GM23338 (cell line): ENCODE data around the gene SERTAD3. TPM values are rescaled to one million over a fixed set of nuclear protein-coding genes. Genes with fewer than 3 reads are reported as not detected.

Experiments
- ATAC-seq: fragments of 200-7000 bp; cut with Tn5 transposase; 3 replicates; pipeline ENCODE4 v1.9.1; 2020
- DNase-seq: peaks from one replicate; pipeline ENCODE4 v3.0.0-alpha.2; 2015; ENCODE audit warnings: low spot score
- H2AFZ ChIP-seq: fragments of 200-600 bp; sonication (generic); 2 replicates; pipeline ENCODE4 v1.8.0; 2016; ENCODE audit warnings: antibody characterized with exemption, mild to moderate bottlenecking, moderate library complexity
- H3F3A ChIP-seq: fragments of 200-600 bp; sonication (generic); replicated peaks from 2 replicates; pipeline ENCODE4 v1.8.0; 2017; ENCODE audit warnings: antibody characterized with exemption, mixed run types, low read depth
- H3K27ac ChIP-seq: fragments of 200-600 bp; sonication (generic); 2 replicates; pipeline ENCODE4 v1.6.1; 2016; ENCODE audit warnings: low read depth
- H3K27me3 ChIP-seq: fragments of 200-600 bp; sonication (generic); 2 replicates; pipeline ENCODE4 v1.8.0; 2016; ENCODE audit warnings: mild to moderate bottlenecking, mixed run types, moderate library complexity; ENCODE audit not compliant: insufficient read depth
- H3K36me3 ChIP-seq: fragments of 200-600 bp; sonication (generic); 2 replicates; pipeline ENCODE4 v1.8.0; 2016; ENCODE audit warnings: mild to moderate bottlenecking; ENCODE audit not compliant: insufficient read depth
- H3K4me1 ChIP-seq: fragments of 200-600 bp; sonication (generic); 2 replicates; pipeline ENCODE4 v1.8.0; 2016; ENCODE audit warnings: mild to moderate bottlenecking, moderate library complexity; ENCODE audit not compliant: insufficient read depth
- H3K4me2 ChIP-seq: fragments of 200-600 bp; sonication (generic); 2 replicates; pipeline ENCODE4 v1.7.1; 2017; ENCODE audit warnings: mixed run types
- H3K4me3 ChIP-seq: fragments of 200-600 bp; sonication (generic); 2 replicates; pipeline ENCODE4 v1.6.1; 2016; ENCODE audit warnings: mixed run types
- H3K79me2 ChIP-seq: fragments of 200-600 bp; sonication (generic); replicated peaks from 2 replicates; pipeline ENCODE4 v1.8.0; 2017; ENCODE audit warnings: mild to moderate bottlenecking; ENCODE audit not compliant: insufficient read depth
- H3K9me2 ChIP-seq: fragments of 200-600 bp; sonication (generic); 2 replicates; pipeline ENCODE4 v1.8.0; 2017; ENCODE audit not compliant: insufficient read depth
- H4K20me1 ChIP-seq: fragments of 200-600 bp; sonication (generic); replicated peaks from 2 replicates; pipeline ENCODE4 v1.8.0; 2017; ENCODE audit warnings: mild to moderate bottlenecking; ENCODE audit not compliant: insufficient read depth
- H3K27ac Mint-ChIP-seq: 2 replicates; pipeline ENCODE4 v1.8.0; 2020; ENCODE audit warnings: inconsistent platforms, mild to moderate bottlenecking, moderate library complexity, mixed read lengths
- H3K27me3 Mint-ChIP-seq: 3 replicates; pipeline ENCODE4 v1.8.0; 2022; ENCODE audit warnings: low read depth, mild to moderate bottlenecking, moderate library complexity, mixed read lengths, inconsistent platforms; ENCODE audit not compliant: insufficient read depth, poor library complexity
- H3K36me3 Mint-ChIP-seq: 3 replicates; pipeline ENCODE4 v1.8.0; 2021; ENCODE audit warnings: low read depth, mild to moderate bottlenecking, inconsistent platforms, moderate library complexity, mixed read lengths
- H3K4me1 Mint-ChIP-seq: 3 replicates; pipeline ENCODE4 v1.8.0; 2020; ENCODE audit warnings: mild to moderate bottlenecking, inconsistent platforms, mixed read lengths
- H3K4me3 Mint-ChIP-seq: 3 replicates; pipeline ENCODE4 v1.8.0; 2021; ENCODE audit warnings: moderate library complexity, mild to moderate bottlenecking, inconsistent platforms, mixed read lengths
- H3K9me3 Mint-ChIP-seq: 3 replicates; pipeline ENCODE4 v1.8.0; 2020; ENCODE audit warnings: moderate library complexity, mild to moderate bottlenecking, inconsistent platforms, mixed read lengths
- CTCF ChIP-seq, 2 experiments: fragments of 200-600 bp in 1 of 2; sonication (generic) in 1 of 2; conservative IDR thresholded peaks; 2 replicates each; pipeline versions ENCODE4 v1.5.1 to v1.6.1; 2016 to 2017; ENCODE audit warnings: antibody characterized with exemption in 2 of 2, low read depth in 2 of 2, mild to moderate bottlenecking in 2 of 2, moderate library complexity in 1 of 2
- EZH2phosphoT487 ChIP-seq: fragments of 200-600 bp; sonication (generic); IDR thresholded peaks from one replicate; pipeline ENCODE4 v1.8.1; 2018; ENCODE audit warnings: antibody characterized with exemption; ENCODE audit not compliant: unreplicated experiment
- POLR2AphosphoS5 ChIP-seq: IDR thresholded peaks from 2 replicates; pipeline ENCODE4 v1.6.1; 2016; ENCODE audit warnings: antibody characterized with exemption, low read depth
- REST ChIP-seq: IDR thresholded peaks from one replicate; pipeline ENCODE4 v1.6.1; 2018; ENCODE audit warnings: antibody characterized with exemption; ENCODE audit not compliant: unreplicated experiment
- polyA plus RNA-seq: library from polyadenylated mRNA; unstranded; fragments of >200 nt; fragmentation: Nextera tagmentation; extraction: Ambion mirVana; gene quantifications from 2 replicates; pipeline ENCODE4 v1.2.1, GENCODE V29; 2016
- total RNA-seq: library from RNA; depleted of rRNA; stranded (reverse); fragments of >200 nt; shearing (Covaris generic); gene quantifications from 2 replicates; pipeline ENCODE4 v1.2.3, GENCODE V29; 2014
- TF ChIP-seq, protein P1 (sequence below): fragments of 250-450 bp; sonication (Bioruptor Pico); IDR thresholded peaks from 2 replicates; pipeline ENCODE4 v1.5.0; 2020; ENCODE audit warnings: mild to moderate bottlenecking, moderate library complexity

SERTAD3 gene
- total and polyA plus RNA-seq, 2 experiments from 2014 or later: 15.4 to 24.1 TPM

DNA sequence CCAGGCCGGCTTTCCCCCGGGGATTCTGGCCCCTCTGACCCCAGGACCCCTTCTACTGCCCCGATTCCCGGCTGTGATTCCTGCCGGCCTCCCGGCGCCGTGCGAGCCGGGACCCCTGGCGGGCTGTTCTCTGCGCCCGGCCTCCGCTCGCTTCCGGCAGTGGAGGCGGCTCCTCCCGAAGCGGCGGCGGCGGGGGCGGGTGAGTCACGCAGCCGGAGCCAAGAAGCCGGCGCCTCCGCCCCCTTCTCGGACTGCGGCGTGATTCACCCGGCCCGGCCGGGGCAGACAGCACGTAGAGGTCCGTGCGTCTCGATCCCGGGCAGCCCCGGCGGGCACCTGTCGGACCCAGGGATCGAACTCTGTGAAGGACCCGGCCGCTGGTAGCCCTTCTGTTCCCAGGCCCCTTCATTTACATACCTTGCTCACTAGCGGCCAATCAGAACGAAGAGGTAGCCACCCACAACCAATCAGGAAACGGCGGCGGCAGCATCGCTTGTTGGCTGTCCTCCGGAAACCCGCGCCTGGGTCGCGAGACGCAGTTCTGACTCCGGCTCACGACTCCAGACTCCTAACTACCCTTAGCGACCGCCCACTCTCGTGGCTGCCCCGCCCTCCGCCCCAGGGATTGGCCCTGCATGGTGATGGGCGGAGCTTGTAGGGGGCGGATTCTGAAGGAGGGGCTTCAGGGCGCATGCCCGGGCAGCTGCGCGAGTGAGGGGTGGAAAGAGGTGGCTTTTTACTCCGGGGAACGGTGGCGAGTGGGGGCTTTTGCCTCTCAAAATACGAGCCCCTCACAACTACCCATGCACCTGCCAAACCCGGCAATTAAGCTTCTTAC lies 18.5 kb downstream of the SERTAD3 start, which contains the start of gene SERTAD1:
Gene SERTAD1, minus strand, starts transcription at position 543 of the 838 bp plus-strand sequence. CDS start 2,446 bp downstream, outside the sequence.
- Histone ChIP-seq H3K4me2 (peak within 1 kb of the TSS; percentile 96), H3K27me3 (no peaks in the 10 kb centered on the region), H2AFZ (peak within 1 kb of the TSS; percentile 84), H3K4me1 (peaks cover 17% of the 10 kb centered on the region), H3K9me2 (no peaks in the 10 kb centered on the region), H4K20me1 (no peaks in the 10 kb centered on the region), H3F3A (0 out of 2 replicates have a peak, but pooled peaks cover 2% of the 10 kb centered on the region), H3K36me3 (no peaks in the 10 kb centered on the region), H3K4me3 (peak within 1 kb of the TSS; percentile 80), H3K27ac (peak within 1 kb of the TSS; percentile 94), H3K79me2 (no peaks in the 10 kb centered on the region; the same call in none of the 2 replicates)
- H3K4me3 Mint-ChIP-seq: peak within 1 kb of the TSS; percentile 96
- peaks cover 15% of the 10 kb centered on the region for H3K4me1 Mint-ChIP-seq
- H3K36me3 Mint-ChIP-seq: peaks cover 9% of the 10 kb centered on the region
- peaks cover 10% of the 10 kb centered on the region for H3K27me3 Mint-ChIP-seq
- peak within 1 kb of the TSS; percentile 97 for H3K27ac Mint-ChIP-seq
- TF ChIP-seq REST (no peak), POLR2AphosphoS5 (peak; percentile 99), EZH2phosphoT487 (no peak), CTCF (conservative IDR thresholded peaks at IDR 0.05; ENCODE audit: low read depth in 2 of 2) (peak in 1 of 2 experiments; percentile 67; a peak in 3 of 4 replicates)
- peaks cover 3% of the 10 kb centered on the region; the same call in 1 of the 3 replicates for H3K9me3 Mint-ChIP-seq
- DNase-seq (peak; percentile 100), ATAC-seq (peak; percentile 80)

DNA sequence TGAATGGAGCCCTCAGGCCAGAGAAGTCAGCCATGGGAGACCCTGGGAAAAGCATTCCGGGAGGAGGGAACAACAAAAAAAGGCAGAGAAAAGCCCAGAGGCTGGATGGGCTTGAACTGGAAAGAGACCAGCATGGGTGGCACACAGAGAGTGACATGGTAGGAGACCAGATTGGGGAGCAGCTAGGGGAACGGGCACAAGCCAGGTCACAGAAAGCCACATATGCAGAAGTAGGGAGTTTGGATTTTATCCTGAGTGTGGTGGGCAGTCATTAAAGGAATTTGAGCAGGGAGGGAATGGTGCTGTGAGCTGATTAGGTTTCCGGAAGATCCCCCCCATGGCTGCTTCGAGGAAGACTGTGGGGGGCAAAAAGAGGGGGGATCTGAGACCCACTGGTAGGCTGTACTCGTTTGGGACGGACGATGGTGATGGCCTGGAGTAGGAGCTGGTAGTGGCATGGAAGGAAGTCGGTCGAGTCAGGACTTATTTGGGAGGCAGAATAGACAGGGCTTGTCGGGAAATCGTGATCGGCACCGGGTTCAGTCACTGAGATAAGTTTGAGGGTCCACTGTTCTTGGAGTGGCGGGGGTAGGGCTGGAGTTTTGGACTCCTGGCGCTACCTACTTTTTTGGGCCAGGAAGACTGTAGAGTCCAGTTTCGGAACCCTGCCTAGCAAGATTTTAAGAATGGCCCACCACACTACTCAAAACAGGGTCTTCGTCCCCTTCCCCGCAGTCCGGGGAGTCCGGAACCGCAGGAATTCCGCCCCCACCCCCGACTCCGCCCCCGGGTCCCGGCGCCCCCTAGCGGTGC lies 19.3 kb downstream of the SERTAD3 start:
- peaks cover 9% of the 10 kb centered on the region for H3K36me3 Mint-ChIP-seq
- Histone ChIP-seq H3F3A (0 out of 2 replicates have a peak, but pooled peaks cover 2% of the 10 kb centered on the region), H3K27me3 (no peaks in the 10 kb centered on the region), H3K4me3 (peak overlapping the region; percentile 80), H2AFZ (peak overlapping the region; percentile 84; the same call in 1 of the 2 replicates), H4K20me1 (no peaks in the 10 kb centered on the region), H3K36me3 (no peaks in the 10 kb centered on the region), H3K4me2 (peak overlapping the region; percentile 96), H3K27ac (peak overlapping the region; percentile 94), H3K4me1 (peaks cover 17% of the 10 kb centered on the region), H3K79me2 (no peaks in the 10 kb centered on the region; the same call in none of the 2 replicates), H3K9me2 (no peaks in the 10 kb centered on the region)
- peaks cover 15% of the 10 kb centered on the region for H3K4me1 Mint-ChIP-seq
- peaks cover 10% of the 10 kb centered on the region for H3K27me3 Mint-ChIP-seq
- peaks cover 3% of the 10 kb centered on the region; the same call in 1 of the 3 replicates for H3K9me3 Mint-ChIP-seq
- ATAC-seq (peak; percentile 1), DNase-seq (peak; percentile 63)
- H3K4me3 Mint-ChIP-seq: peak overlapping the region; percentile 96
- H3K27ac Mint-ChIP-seq: peak overlapping the region; percentile 97
- TF ChIP-seq, protein P1, sequence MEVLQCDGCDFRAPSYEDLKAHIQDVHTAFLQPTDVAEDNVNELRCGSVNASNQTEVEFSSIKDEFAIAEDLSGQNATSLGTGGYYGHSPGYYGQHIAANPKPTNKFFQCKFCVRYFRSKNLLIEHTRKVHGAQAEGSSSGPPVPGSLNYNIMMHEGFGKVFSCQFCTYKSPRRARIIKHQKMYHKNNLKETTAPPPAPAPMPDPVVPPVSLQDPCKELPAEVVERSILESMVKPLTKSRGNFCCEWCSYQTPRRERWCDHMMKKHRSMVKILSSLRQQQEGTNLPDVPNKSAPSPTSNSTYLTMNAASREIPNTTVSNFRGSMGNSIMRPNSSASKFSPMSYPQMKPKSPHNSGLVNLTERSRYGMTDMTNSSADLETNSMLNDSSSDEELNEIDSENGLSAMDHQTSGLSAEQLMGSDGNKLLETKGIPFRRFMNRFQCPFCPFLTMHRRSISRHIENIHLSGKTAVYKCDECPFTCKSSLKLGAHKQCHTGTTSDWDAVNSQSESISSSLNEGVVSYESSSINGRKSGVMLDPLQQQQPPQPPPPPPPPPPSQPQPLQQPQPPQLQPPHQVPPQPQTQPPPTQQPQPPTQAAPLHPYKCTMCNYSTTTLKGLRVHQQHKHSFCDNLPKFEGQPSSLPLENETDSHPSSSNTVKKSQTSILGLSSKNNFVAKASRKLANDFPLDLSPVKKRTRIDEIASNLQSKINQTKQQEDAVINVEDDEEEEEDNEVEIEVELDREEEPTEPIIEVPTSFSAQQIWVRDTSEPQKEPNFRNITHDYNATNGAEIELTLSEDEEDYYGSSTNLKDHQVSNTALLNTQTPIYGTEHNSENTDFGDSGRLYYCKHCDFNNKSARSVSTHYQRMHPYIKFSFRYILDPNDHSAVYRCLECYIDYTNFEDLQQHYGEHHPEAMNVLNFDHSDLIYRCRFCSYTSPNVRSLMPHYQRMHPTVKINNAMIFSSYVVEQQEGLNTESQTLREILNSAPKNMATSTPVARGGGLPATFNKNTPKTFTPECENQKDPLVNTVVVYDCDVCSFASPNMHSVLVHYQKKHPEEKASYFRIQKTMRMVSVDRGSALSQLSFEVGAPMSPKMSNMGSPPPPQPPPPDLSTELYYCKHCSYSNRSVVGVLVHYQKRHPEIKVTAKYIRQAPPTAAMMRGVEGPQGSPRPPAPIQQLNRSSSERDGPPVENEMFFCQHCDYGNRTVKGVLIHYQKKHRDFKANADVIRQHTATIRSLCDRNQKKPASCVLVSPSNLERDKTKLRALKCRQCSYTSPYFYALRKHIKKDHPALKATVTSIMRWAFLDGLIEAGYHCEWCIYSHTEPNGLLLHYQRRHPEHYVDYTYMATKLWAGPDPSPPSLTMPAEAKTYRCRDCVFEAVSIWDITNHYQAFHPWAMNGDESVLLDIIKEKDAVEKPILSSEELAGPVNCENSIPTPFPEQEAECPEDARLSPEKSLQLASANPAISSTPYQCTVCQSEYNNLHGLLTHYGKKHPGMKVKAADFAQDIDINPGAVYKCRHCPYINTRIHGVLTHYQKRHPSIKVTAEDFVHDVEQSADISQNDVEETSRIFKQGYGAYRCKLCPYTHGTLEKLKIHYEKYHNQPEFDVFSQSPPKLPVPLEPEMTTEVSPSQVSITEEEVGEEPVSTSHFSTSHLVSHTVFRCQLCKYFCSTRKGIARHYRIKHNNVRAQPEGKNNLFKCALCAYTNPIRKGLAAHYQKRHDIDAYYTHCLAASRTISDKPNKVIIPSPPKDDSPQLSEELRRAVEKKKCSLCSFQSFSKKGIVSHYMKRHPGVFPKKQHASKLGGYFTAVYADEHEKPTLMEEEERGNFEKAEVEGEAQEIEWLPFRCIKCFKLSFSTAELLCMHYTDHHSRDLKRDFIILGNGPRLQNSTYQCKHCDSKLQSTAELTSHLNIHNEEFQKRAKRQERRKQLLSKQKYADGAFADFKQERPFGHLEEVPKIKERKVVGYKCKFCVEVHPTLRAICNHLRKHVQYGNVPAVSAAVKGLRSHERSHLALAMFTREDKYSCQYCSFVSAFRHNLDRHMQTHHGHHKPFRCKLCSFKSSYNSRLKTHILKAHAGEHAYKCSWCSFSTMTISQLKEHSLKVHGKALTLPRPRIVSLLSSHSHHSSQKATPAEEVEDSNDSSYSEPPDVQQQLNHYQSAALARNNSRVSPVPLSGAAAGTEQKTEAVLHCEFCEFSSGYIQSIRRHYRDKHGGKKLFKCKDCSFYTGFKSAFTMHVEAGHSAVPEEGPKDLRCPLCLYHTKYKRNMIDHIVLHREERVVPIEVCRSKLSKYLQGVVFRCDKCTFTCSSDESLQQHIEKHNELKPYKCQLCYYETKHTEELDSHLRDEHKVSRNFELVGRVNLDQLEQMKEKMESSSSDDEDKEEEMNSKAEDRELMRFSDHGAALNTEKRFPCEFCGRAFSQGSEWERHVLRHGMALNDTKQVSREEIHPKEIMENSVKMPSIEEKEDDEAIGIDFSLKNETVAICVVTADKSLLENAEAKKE (CRISPR knock-in tag): no peak
